SU-DHL-6 (cell line): Measurements from ENCODE around the gene PHRF1.

Source experiments
- H2AFZ ChIP-seq: fragments of 200-600 bp; sonication (generic); 2 replicates; pipeline ENCODE4 v1.6.1; 2014; ENCODE audit warnings: low read depth, mild to moderate bottlenecking, moderate library complexity, mixed read lengths, antibody characterized with exemption, low read length; ENCODE audit not compliant: severe bottlenecking
- H3F3A ChIP-seq: fragments of 200-600 bp; shearing (Covaris generic); 2 replicates; pipeline ENCODE4 v1.6.0; 2016; ENCODE audit warnings: antibody characterized with exemption, mild to moderate bottlenecking; ENCODE audit not compliant: insufficient read depth
- H3K27ac ChIP-seq: fragments of 200-600 bp; sonication (generic); 2 replicates; pipeline ENCODE4 v1.5.1; 2016; ENCODE audit warnings: low read depth, mild to moderate bottlenecking, low read length, moderate library complexity, mixed read lengths
- H3K27me3 ChIP-seq: fragments of 200-600 bp; sonication (generic), shearing (Covaris generic); 2 replicates; pipeline ENCODE4 v1.6.0; 2014; ENCODE audit warnings: mild to moderate bottlenecking, low read length
- H3K36me3 ChIP-seq: fragments of 200-600 bp; sonication (generic); 2 replicates; pipeline ENCODE4 v1.6.1; 2014; ENCODE audit warnings: mild to moderate bottlenecking, low read length, mixed read lengths
- H3K4me2 ChIP-seq: fragments of 300-600, 200-600 bp; shearing (Covaris generic), sonication (generic); 2 replicates; pipeline ENCODE4 v1.6.0; 2014; ENCODE audit warnings: low read length, low read depth, mild to moderate bottlenecking; ENCODE audit not compliant: poor library complexity, severe bottlenecking
- H3K4me3 ChIP-seq: fragments of 200-600 bp; sonication (generic); 2 replicates; pipeline ENCODE4 v1.5.1; 2014; ENCODE audit warnings: antibody characterized with exemption, low read length, mild to moderate bottlenecking, mixed read lengths; ENCODE audit not compliant: insufficient read depth, poor library complexity, severe bottlenecking
- H3K79me2 ChIP-seq: fragments of 200-600 bp; sonication (generic); 2 replicates; pipeline ENCODE4 v1.6.1; 2014; ENCODE audit warnings: mild to moderate bottlenecking, low read length, moderate library complexity; ENCODE audit not compliant: insufficient read depth
- H3K9ac ChIP-seq: fragments of 200-600 bp; sonication (generic); 2 replicates; pipeline ENCODE4 v1.7.0; 2014; ENCODE audit warnings: mild to moderate bottlenecking, low read length
- H3K9me2 ChIP-seq: fragments of 200-600 bp; sonication (generic); replicated peaks from 2 replicates; pipeline ENCODE4 v1.6.1; 2014; ENCODE audit warnings: low read length; ENCODE audit not compliant: insufficient read depth
- H3K9me3 ChIP-seq: fragments of 200-600 bp; sonication (generic); 2 replicates; pipeline ENCODE4 v1.6.1; 2014; ENCODE audit warnings: low read length, mixed read lengths; ENCODE audit not compliant: insufficient read depth
- H4K20me1 ChIP-seq: fragments of 200-600 bp; sonication (generic); 2 replicates; pipeline ENCODE4 v1.6.1; 2014; ENCODE audit warnings: low read depth, mild to moderate bottlenecking, antibody characterized with exemption, low read length, moderate library complexity, mixed read lengths
- CTCF ChIP-seq: fragments of 200-600 bp; sonication (generic); IDR thresholded peaks from one replicate; pipeline ENCODE4 v1.5.1; 2017; ENCODE audit warnings: antibody characterized with exemption, mild to moderate bottlenecking, low read length, moderate library complexity; ENCODE audit not compliant: insufficient read depth, poor library complexity, severe bottlenecking
- EZH2phosphoT487 ChIP-seq: fragments of 200-600 bp; sonication (generic), shearing (Covaris generic); conservative IDR thresholded peaks from 2 replicates; pipeline ENCODE4 v1.6.1; 2018; ENCODE audit warnings: mild to moderate bottlenecking, antibody characterized with exemption, low read length, moderate library complexity, mixed read lengths

Gene PHRF1

GRCh38 chr11:574632-575312 is 1.5 kb upstream of the PHRF1 start:
- Histone ChIP-seq H3K9me2 (no peaks in the 10 kb centered on the region), H3K36me3 (no peaks in the 10 kb centered on the region), H4K20me1 (peaks cover 21% of the 10 kb centered on the region; the same call in 1 of the 2 replicates), H3K27me3 (no peaks in the 10 kb centered on the region), H3F3A (0 out of 2 replicates have a peak, but pooled peaks cover 3% of the 10 kb centered on the region), H3K9me3 (no peaks in the 10 kb centered on the region), H3K27ac (no peak overlapping the region), H3K79me2 (peaks cover 31% of the 10 kb centered on the region), H3K4me3 (no peak overlapping the region), H3K4me2 (no peak overlapping the region), H3K9ac (no peak overlapping the region), H2AFZ (no peak overlapping the region)
- no peak for TF ChIP-seq CTCF
- TF ChIP-seq EZH2phosphoT487: no peak

- Histone ChIP-seq H3K9me2 (no peaks in the 10 kb centered on the region), H3K4me3 (no peak overlapping the region), H3K27me3 (no peaks in the 10 kb centered on the region), H4K20me1 (peaks cover 23% of the 10 kb centered on the region; the same call in 1 of the 2 replicates), H3K79me2 (peaks cover 38% of the 10 kb centered on the region), H3K4me2 (peak overlapping the region; percentile 38), H3K27ac (no peak overlapping the region), H3K9me3 (no peaks in the 10 kb centered on the region), H3K9ac (no peak overlapping the region), H3K36me3 (no peaks in the 10 kb centered on the region), H2AFZ (no peak overlapping the region), H3F3A (0 out of 2 replicates have a peak, but pooled peaks cover 3% of the 10 kb centered on the region)
- TF ChIP-seq CTCF (no peak), EZH2phosphoT487 (no peak)
These were observed 816 bp upstream of the PHRF1 start for GRCh38 chr11:575313-575995.

- TF ChIP-seq EZH2phosphoT487 (no peak), CTCF (no peak)
- Histone ChIP-seq H3F3A (0 out of 2 replicates have a peak, but pooled peaks cover 3% of the 10 kb centered on the region), H3K27me3 (no peaks in the 10 kb centered on the region), H3K9ac (peak overlapping the region; percentile 78), H3K27ac (no peak overlapping the region), H2AFZ (no peak overlapping the region), H3K9me3 (no peaks in the 10 kb centered on the region), H3K79me2 (peaks cover 53% of the 10 kb centered on the region), H3K36me3 (no peaks in the 10 kb centered on the region), H3K9me2 (no peaks in the 10 kb centered on the region), H4K20me1 (peaks cover 27% of the 10 kb centered on the region; the same call in 1 of the 2 replicates), H3K4me2 (peak overlapping the region; percentile 85), H3K4me3 (peak overlapping the region; percentile 76)
These were observed 741 bp downstream of the PHRF1 start for GRCh38 chr11:576811-577610.
